HG03457 (cell line): ENCODE results near the gene PLXNB2.
"Not testable (repeated sequence)": the region's sequence is repeated elsewhere in the genome, so short reads cannot be mapped to it uniquely, and the experiment has no call there.

Experiments used
- ATAC-seq: cut with Tn5 transposase; IDR thresholded peaks from one replicate; pipeline ENCODE4 v1.9.1; 2021; ENCODE audit warnings: moderate number of reproducible peaks; ENCODE audit not compliant: unreplicated experiment

Gene PLXNB2

GRCh38 chr22:50326956-50327710 is 19.7 kb upstream of the PLXNB2 start, which contains the start of gene DENND6B:
Gene DENND6B (minus strand): TSS chr22:50327012. CDS start chr22:50326988, 24 bp downstream.
- peak; percentile 60 for ATAC-seq

DNA sequence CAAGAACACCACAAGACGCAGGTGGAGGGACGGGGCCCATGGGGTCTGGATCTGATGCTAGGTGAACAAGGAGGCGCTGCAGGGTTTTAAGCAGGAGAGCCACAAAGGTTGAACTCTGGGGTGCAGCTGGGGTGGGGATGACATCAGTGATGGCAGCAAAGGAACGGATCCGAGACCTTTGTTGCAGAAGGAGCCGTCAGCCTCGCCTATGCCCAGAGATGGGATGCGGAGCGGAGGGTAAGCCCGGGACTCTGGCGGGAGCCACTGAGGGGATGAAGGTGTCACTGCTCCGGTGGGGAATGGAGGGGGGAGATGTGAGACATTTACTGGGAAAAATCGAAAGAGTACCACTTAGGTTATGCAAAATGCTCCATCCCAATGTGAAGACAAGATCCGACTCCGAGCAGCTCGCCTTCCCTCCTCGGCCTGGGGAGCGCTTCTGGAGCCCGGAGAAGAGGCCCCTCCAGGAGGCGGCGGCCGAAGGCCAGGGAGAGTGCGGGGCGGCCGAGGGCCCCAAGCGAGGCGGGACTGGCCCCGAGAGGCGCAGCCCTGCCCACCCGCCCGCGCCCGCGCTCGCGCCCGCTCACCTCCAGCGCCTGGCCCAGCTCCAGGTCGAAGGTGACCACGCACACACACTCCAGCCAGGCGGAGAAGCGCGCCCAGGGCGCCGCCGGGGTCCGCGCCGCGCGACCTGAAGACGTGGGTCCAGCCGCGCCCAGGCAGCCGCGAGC is 18.9 kb upstream of the PLXNB2 start:
- ATAC-seq = no peak

DNA sequence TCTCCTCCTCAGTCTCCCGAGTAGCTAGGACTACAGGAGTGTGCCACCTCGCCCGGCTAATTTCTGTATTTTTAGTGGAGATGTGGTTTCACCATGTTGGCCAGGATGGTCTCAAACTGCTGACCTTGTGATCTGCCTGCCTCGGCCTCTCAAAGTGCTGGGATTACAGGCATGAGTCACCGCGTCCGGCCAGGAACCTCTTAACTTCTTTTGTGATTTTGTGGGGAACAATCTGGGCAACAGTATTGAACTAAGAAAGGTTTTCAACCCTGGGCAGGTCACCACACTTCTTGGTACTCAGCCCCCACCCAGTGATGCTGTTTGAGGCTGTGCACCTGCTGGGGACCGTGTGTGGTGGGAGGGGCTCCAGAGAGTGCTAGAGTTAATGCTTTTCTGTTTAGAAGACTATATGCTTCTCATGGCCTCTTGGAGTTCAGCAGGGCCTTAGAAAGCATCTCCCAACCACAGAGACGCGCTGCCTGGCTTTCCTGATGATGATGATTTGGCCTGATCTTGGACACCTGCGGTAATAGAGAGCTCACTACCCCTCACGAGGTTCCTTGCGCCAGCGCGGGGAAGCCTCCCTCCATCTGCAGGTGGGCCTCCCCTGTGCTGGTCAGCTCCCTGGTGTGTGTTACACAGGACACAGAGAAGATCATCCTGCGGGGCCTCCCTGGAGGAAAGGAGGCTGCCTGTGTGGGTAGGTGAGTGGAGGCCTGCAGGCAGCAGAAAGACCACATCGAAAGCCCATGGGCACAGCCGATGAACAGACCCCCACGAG is 18.2 kb upstream of the PLXNB2 start:
- ATAC-seq = no peak

DNA sequence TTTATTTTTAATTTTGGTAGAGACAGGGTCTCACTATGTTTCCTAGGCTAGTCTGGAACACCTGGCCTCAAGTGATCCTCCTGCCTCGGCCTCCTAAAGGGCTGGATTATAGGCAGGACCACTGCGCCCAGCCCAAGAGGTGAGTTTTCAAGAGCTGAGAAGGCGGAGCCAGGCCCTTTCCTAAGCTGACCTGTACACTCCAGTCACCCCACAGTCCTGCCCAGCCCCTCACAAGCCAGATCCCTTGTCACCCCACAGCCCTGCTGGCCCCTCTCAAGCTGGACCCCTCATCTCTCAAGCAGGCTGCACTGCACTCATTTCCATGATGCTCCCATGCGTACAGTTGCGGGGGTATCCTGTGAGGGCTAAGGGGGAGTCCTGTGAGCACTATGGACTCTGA is 16.5 kb upstream of the PLXNB2 start:
- ATAC-seq = no peak

DNA sequence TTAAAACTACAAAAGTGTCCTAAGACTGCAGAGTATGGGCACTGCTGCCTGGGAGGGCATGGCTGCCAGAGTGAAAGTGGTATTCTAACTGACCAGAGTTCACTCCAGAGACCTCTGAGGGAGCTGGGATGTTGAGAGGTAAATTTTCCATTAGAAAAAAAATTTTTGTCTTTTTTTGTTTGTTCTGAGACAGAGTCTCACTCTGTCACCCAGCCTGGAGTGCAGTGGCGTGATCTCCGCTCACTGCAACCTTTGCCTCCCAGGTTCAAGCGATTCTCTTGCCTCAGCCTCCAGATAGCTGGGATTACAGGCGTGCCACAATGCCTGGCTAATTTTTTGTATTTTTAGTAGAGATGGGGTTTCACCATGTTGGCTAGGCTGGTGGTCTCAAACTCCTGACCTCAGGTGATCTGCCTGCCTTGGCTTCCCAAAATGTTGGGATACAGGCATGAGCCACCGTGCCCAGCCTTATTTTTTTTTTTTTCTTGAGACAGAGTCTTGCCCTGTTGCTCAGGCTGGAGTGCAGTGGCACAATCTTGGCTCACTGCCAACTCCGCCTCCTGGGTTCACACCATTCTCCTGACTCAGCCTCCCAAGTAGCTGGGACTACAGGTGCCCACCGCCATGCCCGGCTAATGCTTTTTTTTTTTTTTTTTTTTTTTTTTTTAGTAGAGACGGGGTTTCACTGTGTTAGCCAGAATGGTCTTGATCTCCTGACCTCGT is 15.1 kb upstream of the PLXNB2 start:
- not testable (repeated sequence) for ATAC-seq

DNA sequence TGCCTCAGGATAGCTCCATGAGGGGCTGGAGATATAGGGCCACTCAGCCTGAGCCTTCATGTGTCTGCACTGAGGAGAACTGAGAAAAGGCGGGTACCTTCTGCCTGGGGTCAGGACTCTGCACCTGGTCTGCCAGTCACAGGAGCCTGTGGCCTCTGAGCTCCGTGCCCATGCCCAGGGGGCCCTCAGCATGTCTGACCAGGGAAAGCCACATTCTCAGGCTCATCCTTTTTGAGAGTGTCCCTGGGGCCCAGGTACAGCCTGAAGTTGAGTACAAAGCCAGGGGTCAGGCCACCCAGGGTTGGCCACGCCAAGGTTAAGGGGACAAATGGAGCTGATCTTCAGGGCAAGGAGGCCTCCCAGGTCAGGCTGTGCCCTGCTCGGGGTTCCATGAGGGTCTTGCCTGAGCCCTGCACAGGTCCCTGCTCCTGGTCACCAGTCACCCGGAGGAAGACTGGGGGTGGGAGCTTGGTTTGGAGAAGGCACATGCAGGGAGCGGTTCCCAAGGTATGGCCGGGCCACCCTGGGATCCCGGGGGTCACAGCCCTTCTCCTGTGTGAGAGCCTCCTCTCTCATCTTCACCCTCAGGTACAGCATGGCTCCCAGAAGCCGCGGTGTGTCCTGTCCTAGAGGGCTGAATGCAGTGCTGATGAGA is 13.4 kb upstream of the PLXNB2 start:
- no peak for ATAC-seq

- ATAC-seq = no peak
Observed at GRCh38 chr22:50320116-50320515, 12.7 kb upstream of the PLXNB2 start.

DNA sequence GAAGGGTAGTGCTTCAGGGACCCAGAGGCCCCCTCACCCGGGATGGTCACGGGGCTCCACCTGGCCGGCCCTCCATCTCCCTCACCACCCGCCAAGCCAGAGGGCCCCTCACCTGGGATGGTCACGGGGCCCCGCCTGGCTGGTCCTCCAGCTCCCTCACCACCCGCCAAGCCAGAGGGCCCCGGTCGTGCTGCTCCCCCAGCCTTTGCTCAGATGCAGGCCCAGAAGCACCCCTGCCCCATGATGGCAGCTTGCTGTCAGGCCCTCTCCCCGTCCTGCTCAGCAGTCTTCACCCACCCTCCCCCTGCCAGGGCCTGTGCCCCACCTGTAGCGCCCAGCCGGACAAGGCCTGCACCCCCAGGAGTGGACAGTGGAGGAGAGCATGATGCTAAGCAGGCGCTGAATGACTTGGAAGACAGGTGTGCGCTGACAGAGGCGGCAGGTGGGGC is 12.1 kb upstream of the PLXNB2 start:
- no peak for ATAC-seq

- ATAC-seq = no peak
Observed at GRCh38 chr22:50318698-50319411, 11.4 kb upstream of the PLXNB2 start.

- ATAC-seq = no peak
Observed at GRCh38 chr22:50318356-50318697, 10.9 kb upstream of the PLXNB2 start.

DNA sequence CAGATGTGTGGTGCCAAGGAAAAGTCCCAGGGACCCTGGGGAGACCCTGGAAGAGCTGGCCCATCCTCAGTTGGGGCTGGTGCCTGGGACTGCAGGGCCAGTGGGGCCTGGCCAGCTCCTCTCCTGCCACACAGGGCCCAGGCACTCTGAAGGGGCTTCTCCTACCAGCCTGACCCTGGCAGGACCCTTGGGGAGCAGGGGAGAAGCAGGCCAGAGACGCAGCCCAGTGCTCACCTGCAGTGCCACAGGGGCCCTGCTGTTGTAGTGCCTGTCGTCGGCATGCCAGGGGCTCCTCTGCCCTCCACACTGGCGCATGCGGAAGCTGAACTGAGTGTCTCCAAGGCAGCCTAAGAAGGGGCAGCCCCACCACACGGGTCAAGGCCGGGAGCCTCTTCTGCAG is 10.2 kb upstream of the PLXNB2 start:
- no peak for ATAC-seq

DNA sequence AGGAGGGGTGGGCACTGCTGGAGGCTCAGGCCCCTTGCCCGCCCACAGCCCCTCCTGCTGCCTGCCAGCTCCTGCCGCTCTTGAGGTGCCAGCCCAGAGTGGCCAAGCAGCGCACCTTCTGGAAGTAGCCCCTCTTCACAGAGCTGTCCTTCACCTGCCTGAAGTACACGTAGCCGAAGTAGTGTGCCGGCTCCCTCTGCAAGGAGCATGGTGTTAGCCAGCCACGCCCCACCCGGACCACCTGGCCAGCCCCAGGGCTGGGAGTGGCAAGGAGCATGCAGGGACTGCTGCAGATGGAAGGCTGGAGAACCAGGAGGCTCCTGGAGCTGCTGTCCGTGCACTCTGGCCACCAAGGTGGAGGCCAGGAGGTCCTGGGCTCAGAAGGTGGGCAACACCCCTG is 9.7 kb upstream of the PLXNB2 start:
- ATAC-seq = no peak

DNA sequence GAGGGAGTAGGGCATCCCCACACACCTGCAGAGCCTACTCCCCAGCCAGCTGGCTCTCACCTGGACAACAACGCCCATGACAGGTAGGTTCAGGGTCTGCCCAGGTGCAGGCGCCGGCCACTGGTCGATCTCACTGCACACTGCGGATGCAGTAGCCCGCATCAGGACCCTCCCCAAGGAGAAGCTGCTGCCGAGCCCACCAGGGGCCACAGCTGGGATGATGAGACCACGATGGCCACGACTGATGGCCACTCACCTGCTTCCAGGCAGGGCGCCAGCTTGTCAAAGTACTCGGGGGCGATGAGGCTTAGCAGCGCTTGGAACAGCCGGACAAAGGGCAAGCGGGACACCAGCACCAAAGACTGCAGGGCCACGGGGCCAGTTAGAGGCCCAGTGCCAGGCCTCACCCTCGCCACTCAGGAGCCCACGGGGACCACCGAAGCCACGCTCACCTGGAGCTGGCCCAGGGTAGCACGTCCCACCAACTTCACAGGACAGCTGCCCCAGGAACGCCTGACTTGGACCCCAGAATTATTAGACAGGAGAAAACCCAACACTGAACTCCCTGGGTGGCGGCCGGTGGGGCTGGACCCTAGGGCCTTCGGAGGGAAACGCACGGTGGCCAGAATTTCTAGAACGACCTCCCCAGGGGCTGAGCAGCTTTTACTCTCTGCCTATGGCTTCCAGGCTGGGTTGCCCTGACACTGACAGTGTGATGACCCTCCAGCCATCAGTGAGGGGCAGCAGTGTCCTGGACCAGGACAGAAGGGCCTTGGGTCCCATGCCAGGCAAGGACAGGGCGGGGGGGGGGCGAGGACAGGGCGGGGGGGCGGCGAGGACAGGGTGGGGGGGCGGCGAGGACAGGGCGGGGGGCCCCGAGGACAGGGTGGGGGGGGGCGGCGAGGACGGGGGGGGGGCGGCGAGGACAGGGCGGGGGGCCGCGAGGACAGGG is 8.9 kb upstream of the PLXNB2 start:
- no peak for ATAC-seq

DNA sequence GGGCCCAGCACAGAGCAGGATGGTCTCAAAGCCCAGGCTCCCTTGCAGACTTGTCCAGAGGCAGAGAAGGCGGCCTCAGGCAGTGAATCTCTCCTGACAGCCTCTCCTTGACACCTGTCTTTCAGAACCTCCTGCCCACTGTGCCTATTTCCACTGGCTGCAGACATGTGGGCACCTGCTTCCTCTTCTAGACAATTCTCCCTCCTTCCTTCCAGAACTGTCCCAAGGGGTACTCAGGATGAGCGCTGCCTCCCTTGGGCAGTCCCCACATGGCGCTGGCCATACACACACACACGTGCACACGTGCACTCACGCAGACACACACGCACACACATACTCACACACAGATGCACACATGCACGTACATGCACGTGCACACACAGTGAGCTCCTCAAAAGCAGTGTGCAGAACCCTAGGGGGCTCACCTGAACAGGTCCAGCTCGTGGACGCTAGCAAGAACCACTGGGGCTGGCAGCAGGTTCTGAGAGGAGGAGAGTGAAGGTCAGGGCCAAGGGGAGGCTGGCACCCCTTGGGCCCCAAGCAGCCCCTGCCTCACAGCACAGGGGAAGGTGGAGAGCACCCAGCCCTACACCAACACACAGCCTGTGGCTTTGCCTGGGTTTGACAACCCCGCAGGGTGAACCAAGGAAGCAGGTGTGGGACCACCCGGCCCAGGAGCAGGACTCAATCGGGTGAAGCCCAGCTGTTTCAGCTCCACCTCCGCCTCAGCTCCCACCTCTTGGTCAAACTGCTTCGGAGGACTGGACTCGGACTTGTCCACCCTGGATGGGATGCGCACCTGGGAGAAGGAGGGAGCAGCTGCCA is 8.1 kb upstream of the PLXNB2 start:
- no peak for ATAC-seq

DNA sequence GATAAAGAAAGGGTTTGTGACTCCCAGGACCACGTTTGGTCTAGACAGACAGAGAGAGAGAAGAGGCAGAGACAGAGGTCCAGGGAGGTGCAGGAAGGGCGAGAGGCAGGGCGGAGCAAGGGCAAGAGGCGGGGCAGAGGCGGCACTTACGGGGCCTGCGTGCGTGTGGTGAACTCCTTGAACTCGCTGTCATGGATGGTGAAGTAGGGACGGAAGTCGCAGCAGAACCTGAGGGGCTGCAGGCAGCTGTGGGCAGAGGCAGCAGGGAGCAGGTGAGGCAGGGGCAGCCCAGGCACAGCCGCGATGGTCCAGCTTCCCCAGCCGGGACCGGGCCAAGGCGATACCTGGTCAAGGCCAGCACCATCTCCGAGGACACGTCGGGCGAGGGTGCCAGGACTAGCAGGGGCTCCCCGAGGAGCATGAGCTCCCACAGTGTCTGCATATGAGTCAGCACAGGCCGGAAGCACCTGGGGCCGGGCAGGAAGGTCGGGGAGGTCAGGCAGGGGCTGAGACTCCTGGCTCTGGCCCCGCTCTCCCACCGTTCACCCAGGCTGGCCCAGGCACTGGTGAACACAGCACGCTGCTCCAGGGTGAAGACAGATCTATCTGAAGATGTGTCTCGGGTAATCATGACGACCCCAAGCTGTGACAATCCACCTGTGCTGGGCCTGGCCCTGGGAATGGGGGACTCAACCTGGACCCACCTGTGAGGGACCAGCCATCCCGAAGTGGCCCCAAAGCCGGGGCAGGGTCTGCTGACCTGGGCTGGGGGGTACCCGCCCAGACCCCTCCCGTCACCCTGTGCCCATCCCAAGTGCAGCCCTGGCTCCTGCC is 7.2 kb upstream of the PLXNB2 start:
- peak; percentile 48 for ATAC-seq

DNA sequence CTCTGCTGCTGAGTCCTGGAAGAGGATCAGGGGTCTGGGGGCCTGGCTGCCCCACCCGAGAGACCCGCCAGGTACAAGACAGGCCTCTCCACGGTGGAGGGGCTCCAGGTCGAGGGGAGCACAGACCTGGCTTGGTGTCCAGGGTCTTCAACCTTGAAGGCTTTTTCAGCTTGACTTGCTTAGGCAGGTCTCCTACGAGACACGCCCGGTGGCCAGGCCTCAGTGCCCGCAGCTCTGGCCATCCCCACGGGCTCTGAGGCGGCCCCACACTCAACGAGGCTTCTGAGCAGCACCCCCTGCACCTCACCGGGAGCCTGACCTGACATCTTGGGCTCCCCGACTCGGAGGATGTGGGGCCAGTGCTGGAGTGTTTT is 6.6 kb upstream of the PLXNB2 start:
- no peak for ATAC-seq

- no peak for ATAC-seq
Observed at GRCh38 chr22:50313600-50313999, 6.2 kb upstream of the PLXNB2 start.
